HEK293 (cell line): ENCODE data around the gene FUT6.
A peak's percentile ranks its signal among the peaks of the same experiment; 100 is the strongest.

Experiments used
- CTCF ChIA-PET: fragments of 350-600 bp; formaldehyde crosslinking; extraction: SDS; loops from one replicate; lab custom pipeline; 2021; ENCODE audit warnings: antibody characterized with exemption; lab: Yijun Ruan, JAX
- POLR2A ChIA-PET: fragments of 300-600 bp; formaldehyde crosslinking; extraction: SDS; loops from one replicate; lab custom pipeline; 2020; ENCODE audit warnings: antibody characterized with exemption, inconsistent platforms; lab: Yijun Ruan, JAX
- H3K27ac ChIP-seq: fragments of 200-500 bp; sonication (Bioruptor generic); 2 replicates; pipeline ENCODE4 v1.5.1; 2014; ENCODE audit warnings: low read depth, low read length, control low read depth, inconsistent platforms; ENCODE audit errors: extremely low read depth
- H3K36me3 ChIP-seq, 2 experiments: fragments of 200-500 bp in 1 of 2; sonication (Bioruptor generic) in 1 of 2; 1 replicate in 1 of 2; 2 replicates in 1 of 2; pipeline ENCODE4 v1.5.1; 2014 to 2017; ENCODE audit warnings: inconsistent platforms in 2 of 2, low read length in 2 of 2; ENCODE audit not compliant: control insufficient read depth in 2 of 2, insufficient read depth in 1 of 2
- H3K4me1 ChIP-seq: fragments of 200-500 bp; sonication (Bioruptor generic); 2 replicates; pipeline ENCODE4 v1.5.1; 2014; ENCODE audit warnings: mild to moderate bottlenecking, low read length, inconsistent platforms; ENCODE audit not compliant: control insufficient read depth, insufficient read depth
- H3K4me3 ChIP-seq: 2 replicates; pipeline ENCODE4 v1.5.1; 2011; ENCODE audit warnings: low read depth, mild to moderate bottlenecking, control low read depth, low read length, moderate library complexity
- H3K9me3 ChIP-seq: fragments of 200-500 bp; sonication (Bioruptor generic); 2 replicates; pipeline ENCODE4 v1.5.1; 2014; ENCODE audit warnings: low read depth, low read length, inconsistent platforms; ENCODE audit not compliant: control insufficient read depth, insufficient read depth
- ATF2 ChIP-seq: fragments of 450-650 bp; formaldehyde crosslinking; IDR thresholded peaks from 2 replicates; pipeline ENCODE4 v1.5.1; 2016; ENCODE audit warnings: missing biosample characterization, missing genetic modification characterization, low read depth
- BCL6B ChIP-seq: fragments of 450-650 bp; formaldehyde crosslinking; IDR thresholded peaks from 2 replicates; pipeline ENCODE4 v1.5.1; 2017; ENCODE audit warnings: missing biosample characterization, missing genetic modification characterization
- GLIS2 ChIP-seq: fragments of 450-650 bp; formaldehyde crosslinking; IDR thresholded peaks from 2 replicates; pipeline ENCODE4 v1.5.1; 2016; ENCODE audit warnings: missing biosample characterization, missing genetic modification characterization
- SP2 ChIP-seq: fragments of 450-650 bp; formaldehyde crosslinking; IDR thresholded peaks from 2 replicates; pipeline ENCODE4 v1.5.1; 2016; ENCODE audit warnings: missing biosample characterization, missing genetic modification characterization
- TSHZ1 ChIP-seq: fragments of 450-650 bp; formaldehyde crosslinking; IDR thresholded peaks from 2 replicates; pipeline ENCODE4 v1.5.1; 2016; ENCODE audit warnings: missing biosample characterization, missing genetic modification characterization, borderline replicate concordance
- ZFHX2 ChIP-seq: fragments of 450-650 bp; formaldehyde crosslinking; conservative IDR thresholded peaks from 2 replicates; pipeline ENCODE4 v1.5.1; 2016; ENCODE audit warnings: missing biosample characterization, missing genetic modification characterization
- ZIC2 ChIP-seq: fragments of 450-650 bp; formaldehyde crosslinking; IDR thresholded peaks from 2 replicates; pipeline ENCODE4 v1.5.1; 2016; ENCODE audit warnings: missing biosample characterization, missing genetic modification characterization
- ZNF18 ChIP-seq: fragments of 450-650 bp; formaldehyde crosslinking; IDR thresholded peaks from 2 replicates; pipeline ENCODE4 v1.5.1; 2016; ENCODE audit warnings: missing biosample characterization, missing genetic modification characterization
- ZNF26 ChIP-seq: fragments of 450-650 bp; formaldehyde crosslinking; IDR thresholded peaks from 2 replicates; pipeline ENCODE4 v1.5.1; 2016; ENCODE audit warnings: missing biosample characterization, missing genetic modification characterization
- ZNF274 ChIP-seq, 2 experiments: fragments of 200-500 bp in 1 of 2; fragments of 450-650 bp in 1 of 2; sonication (Bioruptor generic) in 1 of 2; formaldehyde crosslinking in 1 of 2; IDR thresholded peaks; 2 replicates each; pipeline versions ENCODE4 v1.5.1 to v1.6.1; 2014 to 2016; ENCODE audit warnings: borderline replicate concordance in 1 of 2, inconsistent platforms in 1 of 2, low read length in 1 of 2, missing biosample characterization in 1 of 2, missing genetic modification characterization in 1 of 2
- ZNF280D ChIP-seq: fragments of 450-650 bp; formaldehyde crosslinking; IDR thresholded peaks from 2 replicates; pipeline ENCODE4 v1.5.1; 2016; ENCODE audit warnings: missing biosample characterization, missing genetic modification characterization
- ZNF398 ChIP-seq: fragments of 450-650 bp; formaldehyde crosslinking; IDR thresholded peaks from 2 replicates; pipeline ENCODE4 v1.5.1; 2017; ENCODE audit warnings: missing biosample characterization, missing genetic modification characterization
- ZNF426 ChIP-seq: fragments of 450-650 bp; formaldehyde crosslinking; IDR thresholded peaks from 2 replicates; pipeline ENCODE4 v1.5.1; 2017; ENCODE audit warnings: missing biosample characterization, missing genetic modification characterization, mild to moderate bottlenecking, inconsistent platforms, moderate library complexity
- ZNF473 ChIP-seq: fragments of 450-650 bp; formaldehyde crosslinking; IDR thresholded peaks from 2 replicates; pipeline ENCODE4 v1.5.1; 2017; ENCODE audit warnings: missing biosample characterization, missing genetic modification characterization
- ZNF501 ChIP-seq: fragments of 450-650 bp; formaldehyde crosslinking; IDR thresholded peaks from 2 replicates; pipeline ENCODE4 v1.5.1; 2016; ENCODE audit warnings: missing biosample characterization, missing genetic modification characterization
- ZNF510 ChIP-seq: fragments of 450-650 bp; formaldehyde crosslinking; IDR thresholded peaks from 2 replicates; pipeline ENCODE4 v1.5.1; 2018; ENCODE audit warnings: mild to moderate bottlenecking, missing genetic modification characterization, missing biosample characterization; ENCODE audit not compliant: insufficient replicate concordance
- ZNF555 ChIP-seq: fragments of 450-650 bp; formaldehyde crosslinking; conservative IDR thresholded peaks from 2 replicates; pipeline ENCODE4 v1.5.1; 2017; ENCODE audit warnings: missing biosample characterization, mild to moderate bottlenecking, missing genetic modification characterization, inconsistent platforms
- ZNF560 ChIP-seq: fragments of 450-650 bp; formaldehyde crosslinking; IDR thresholded peaks from 2 replicates; pipeline ENCODE4 v1.5.1; 2017; ENCODE audit warnings: missing biosample characterization, missing genetic modification characterization, borderline replicate concordance
- ZNF777 ChIP-seq: fragments of 450-650 bp; formaldehyde crosslinking; IDR thresholded peaks from 2 replicates; pipeline ENCODE4 v1.5.1; 2017; ENCODE audit warnings: missing biosample characterization, missing genetic modification characterization, borderline replicate concordance
- ZNF785 ChIP-seq: fragments of 450-650 bp; formaldehyde crosslinking; IDR thresholded peaks from 2 replicates; pipeline ENCODE4 v1.5.1; 2016; ENCODE audit warnings: missing biosample characterization, missing genetic modification characterization

The FUT6 gene

GRCh38 chr19:5880196-5880595, 40.7 kb upstream of the FUT6 start:
- Histone ChIP-seq H3K27ac (no peak overlapping the region), H3K4me1 (no peaks in the 10 kb centered on the region), H3K9me3 (no peaks in the 10 kb centered on the region)
- CTCF ChIA-PET = interaction anchor here (5.1 kb wide), 1 partner anchor 76 kb away, joined by 30 read pairs; no protein-coding TSS in a partner anchor
- POLR2A ChIA-PET = no interaction called here
- TF ChIP-seq GLIS2 (tag by site-specific recombination) (no peak), ATF2 (no peak), SP2 (tag by site-specific recombination) (no peak), BCL6B (tag by site-specific recombination) (no peak), ZNF560 (tag by site-specific recombination) (no peak), ZNF785 (tag by site-specific recombination) (no peak), ZNF18 (no peak), ZNF555 (tag by site-specific recombination) (no peak), ZNF26 (tag by site-specific recombination) (no peak), ZNF777 (tag by site-specific recombination) (no peak), ZNF510 (no peak), ZNF398 (tag by site-specific recombination) (no peak), ZNF501 (tag by site-specific recombination) (no peak), ZNF426 (tag by site-specific recombination) (no peak)
- TF ChIP-seq, all 188 proteins: peak for 0
- Histone ChIP-seq H3K4me3 (no peak overlapping the region), H3K36me3 (no peaks in the 10 kb centered on the region)

GRCh38 chr19:5877882-5878281, 38.4 kb upstream of the FUT6 start:
- H3K36me3 ChIP-seq = no peaks in the 10 kb centered on the region
- no peaks in the 10 kb centered on the region for H3K9me3 ChIP-seq
- no peak overlapping the region for H3K4me3 ChIP-seq
- ChIA-PET POLR2A (no interaction called here), CTCF (interaction anchor here (0.6 to 1.4 kb wide), 4 partner anchors 14 to 74 kb away, joined by 3 to 6 read pairs (median 4); no protein-coding TSS in a partner anchor)
- no peaks in the 10 kb centered on the region for H3K4me1 ChIP-seq
- H3K27ac ChIP-seq = no peak overlapping the region
- no peak for TF ChIP-seq ZNF280D (tag by site-specific recombination)
- TF ChIP-seq ZNF473 (tag by site-specific recombination) = no peak
- TF ChIP-seq ZFHX2 = 0 out of 2 replicates have a peak, but pooled peaks have one; percentile 11
- no peak for TF ChIP-seq TSHZ1 (tag by site-specific recombination)
- TF ChIP-seq ZNF274 (IDR thresholded peaks at IDR 0.05; ENCODE audit: low read length) = no peak
- TF ChIP-seq ZNF274 (tag by site-specific recombination; IDR thresholded peaks at IDR 0.05; ENCODE audit: borderline replicate concordance) = no peak
- TF ChIP-seq ZIC2 (tag by site-specific recombination) = peak; percentile 14; the same call in 1 of the 2 replicates
